GM23338 (cell line): Measurements from ENCODE around the gene PLEK. TPM values are rescaled to one million over a fixed set of nuclear protein-coding genes. Genes with fewer than 3 reads are reported as not detected.

Experiments used
- ATAC-seq: fragments of 200-7000 bp; cut with Tn5 transposase; 3 replicates; pipeline ENCODE4 v1.9.1; 2020
- DNase-seq: peaks from one replicate; pipeline ENCODE4 v3.0.0-alpha.2; 2015; ENCODE audit warnings: low spot score
- H2AFZ ChIP-seq: fragments of 200-600 bp; sonication (generic); 2 replicates; pipeline ENCODE4 v1.8.0; 2016; ENCODE audit warnings: antibody characterized with exemption, mild to moderate bottlenecking, moderate library complexity
- H3F3A ChIP-seq: fragments of 200-600 bp; sonication (generic); replicated peaks from 2 replicates; pipeline ENCODE4 v1.8.0; 2017; ENCODE audit warnings: antibody characterized with exemption, mixed run types, low read depth
- H3K27ac ChIP-seq: fragments of 200-600 bp; sonication (generic); 2 replicates; pipeline ENCODE4 v1.6.1; 2016; ENCODE audit warnings: low read depth
- H3K27me3 ChIP-seq: fragments of 200-600 bp; sonication (generic); 2 replicates; pipeline ENCODE4 v1.8.0; 2016; ENCODE audit warnings: mild to moderate bottlenecking, mixed run types, moderate library complexity; ENCODE audit not compliant: insufficient read depth
- H3K36me3 ChIP-seq: fragments of 200-600 bp; sonication (generic); 2 replicates; pipeline ENCODE4 v1.8.0; 2016; ENCODE audit warnings: mild to moderate bottlenecking; ENCODE audit not compliant: insufficient read depth
- H3K4me1 ChIP-seq: fragments of 200-600 bp; sonication (generic); 2 replicates; pipeline ENCODE4 v1.8.0; 2016; ENCODE audit warnings: mild to moderate bottlenecking, moderate library complexity; ENCODE audit not compliant: insufficient read depth
- H3K4me2 ChIP-seq: fragments of 200-600 bp; sonication (generic); 2 replicates; pipeline ENCODE4 v1.7.1; 2017; ENCODE audit warnings: mixed run types
- H3K4me3 ChIP-seq: fragments of 200-600 bp; sonication (generic); 2 replicates; pipeline ENCODE4 v1.6.1; 2016; ENCODE audit warnings: mixed run types
- H3K79me2 ChIP-seq: fragments of 200-600 bp; sonication (generic); replicated peaks from 2 replicates; pipeline ENCODE4 v1.8.0; 2017; ENCODE audit warnings: mild to moderate bottlenecking; ENCODE audit not compliant: insufficient read depth
- H3K9me2 ChIP-seq: fragments of 200-600 bp; sonication (generic); 2 replicates; pipeline ENCODE4 v1.8.0; 2017; ENCODE audit not compliant: insufficient read depth
- H4K20me1 ChIP-seq: fragments of 200-600 bp; sonication (generic); replicated peaks from 2 replicates; pipeline ENCODE4 v1.8.0; 2017; ENCODE audit warnings: mild to moderate bottlenecking; ENCODE audit not compliant: insufficient read depth
- H3K27ac Mint-ChIP-seq: 2 replicates; pipeline ENCODE4 v1.8.0; 2020; ENCODE audit warnings: inconsistent platforms, mild to moderate bottlenecking, moderate library complexity, mixed read lengths
- H3K27me3 Mint-ChIP-seq: 3 replicates; pipeline ENCODE4 v1.8.0; 2022; ENCODE audit warnings: low read depth, mild to moderate bottlenecking, moderate library complexity, mixed read lengths, inconsistent platforms; ENCODE audit not compliant: insufficient read depth, poor library complexity
- H3K36me3 Mint-ChIP-seq: 3 replicates; pipeline ENCODE4 v1.8.0; 2021; ENCODE audit warnings: low read depth, mild to moderate bottlenecking, inconsistent platforms, moderate library complexity, mixed read lengths
- H3K4me1 Mint-ChIP-seq: 3 replicates; pipeline ENCODE4 v1.8.0; 2020; ENCODE audit warnings: mild to moderate bottlenecking, inconsistent platforms, mixed read lengths
- H3K4me3 Mint-ChIP-seq: 3 replicates; pipeline ENCODE4 v1.8.0; 2021; ENCODE audit warnings: moderate library complexity, mild to moderate bottlenecking, inconsistent platforms, mixed read lengths
- H3K9me3 Mint-ChIP-seq: 3 replicates; pipeline ENCODE4 v1.8.0; 2020; ENCODE audit warnings: moderate library complexity, mild to moderate bottlenecking, inconsistent platforms, mixed read lengths
- CREB1 ChIP-seq: fragments of 250-450 bp; sonication (Bioruptor Pico); IDR thresholded peaks from 2 replicates; pipeline ENCODE4 v1.5.0; 2020; ENCODE audit warnings: low read depth, mild to moderate bottlenecking, moderate library complexity
- CTCF ChIP-seq, 2 experiments: fragments of 200-600 bp in 1 of 2; sonication (generic) in 1 of 2; conservative IDR thresholded peaks; 2 replicates each; pipeline versions ENCODE4 v1.5.1 to v1.6.1; 2016 to 2017; ENCODE audit warnings: antibody characterized with exemption in 2 of 2, low read depth in 2 of 2, mild to moderate bottlenecking in 2 of 2, moderate library complexity in 1 of 2
- EZH2 ChIP-seq: fragments of 200-600 bp; sonication (generic); IDR thresholded peaks from one replicate; pipeline ENCODE4 v1.8.0; 2017; ENCODE audit warnings: antibody characterized with exemption, mild to moderate bottlenecking, low read depth; ENCODE audit not compliant: unreplicated experiment
- EZH2phosphoT487 ChIP-seq: fragments of 200-600 bp; sonication (generic); IDR thresholded peaks from one replicate; pipeline ENCODE4 v1.8.1; 2018; ENCODE audit warnings: antibody characterized with exemption; ENCODE audit not compliant: unreplicated experiment
- JUNB ChIP-seq: IDR thresholded peaks from one replicate; pipeline ENCODE4 v1.6.1; 2016; ENCODE audit warnings: antibody characterized with exemption; ENCODE audit not compliant: unreplicated experiment
- STAT1 ChIP-seq: IDR thresholded peaks from one replicate; pipeline ENCODE4 v1.6.1; 2016; ENCODE audit warnings: antibody characterized with exemption; ENCODE audit not compliant: unreplicated experiment
- polyA plus RNA-seq: library from polyadenylated mRNA; unstranded; fragments of >200 nt; fragmentation: Nextera tagmentation; extraction: Ambion mirVana; gene quantifications from 2 replicates; pipeline ENCODE4 v1.2.1, GENCODE V29; 2016
- total RNA-seq: library from RNA; depleted of rRNA; stranded (reverse); fragments of >200 nt; shearing (Covaris generic); gene quantifications from 2 replicates; pipeline ENCODE4 v1.2.3, GENCODE V29; 2014
- TF ChIP-seq, protein P1 (sequence below): IDR thresholded peaks from 2 replicates; pipeline ENCODE4 v1.6.1; 2016; ENCODE audit warnings: antibody characterized with exemption
- TF ChIP-seq, protein P2 (sequence below): fragments of 250-450 bp; sonication (Bioruptor Pico); IDR thresholded peaks from 2 replicates; pipeline ENCODE4 v1.5.0; 2020; ENCODE audit warnings: mild to moderate bottlenecking, moderate library complexity

PLEK gene
- total and polyA plus RNA-seq, 2 experiments from 2014 or later = 0.06 TPM; not detected in 1

DNA sequence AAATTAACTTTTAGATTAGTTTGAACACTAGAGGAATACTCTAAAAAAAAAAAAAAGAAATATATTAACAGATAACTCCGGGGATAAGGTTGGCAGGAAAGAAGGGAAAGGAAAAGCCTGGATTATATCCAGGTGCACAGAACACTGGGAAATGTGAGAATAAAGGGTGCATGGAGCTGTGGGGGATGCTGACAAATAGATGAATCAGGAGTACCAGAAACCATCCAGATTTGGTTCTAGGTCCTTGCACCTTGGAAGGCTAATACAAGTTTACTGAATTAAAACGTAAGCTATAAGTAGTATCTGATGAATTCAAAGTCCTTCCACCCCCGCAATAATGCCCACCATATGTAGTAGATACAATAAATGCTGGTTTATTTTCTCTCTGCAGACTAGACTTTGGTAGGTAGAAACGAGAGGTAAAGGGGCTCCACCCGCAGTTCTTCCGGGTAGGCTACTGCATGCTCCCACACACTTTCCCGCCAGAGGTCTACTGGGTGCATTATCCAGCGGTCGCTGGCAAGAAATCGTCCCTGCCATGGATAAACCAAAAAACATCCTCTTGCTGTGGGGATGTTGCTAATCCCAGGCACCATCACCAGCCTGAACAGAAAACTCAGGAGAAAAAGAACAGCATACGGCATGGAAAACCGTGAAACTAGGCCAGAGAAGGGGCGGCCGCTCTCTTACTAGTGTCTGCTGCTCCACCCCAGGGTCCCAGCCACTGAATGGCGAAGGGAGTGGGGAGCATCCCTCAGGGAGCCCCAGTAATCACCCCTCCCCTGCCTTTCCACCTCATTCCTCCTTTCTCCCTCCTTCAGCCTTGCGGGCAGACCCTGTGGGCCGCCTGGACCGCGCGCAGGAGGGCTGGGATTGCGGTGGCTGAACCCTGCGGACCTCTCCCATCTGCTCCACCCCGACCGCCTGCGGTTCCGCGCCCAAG is 46.8 kb upstream of the PLEK start:
- H3K36me3 Mint-ChIP-seq = no peaks in the 10 kb centered on the region
- TF ChIP-seq JUNB = no peak
- no peak for TF ChIP-seq CTCF (conservative IDR thresholded peaks at IDR 0.05; ENCODE audit: low read depth in 2 of 2)
- TF ChIP-seq, protein P1, sequence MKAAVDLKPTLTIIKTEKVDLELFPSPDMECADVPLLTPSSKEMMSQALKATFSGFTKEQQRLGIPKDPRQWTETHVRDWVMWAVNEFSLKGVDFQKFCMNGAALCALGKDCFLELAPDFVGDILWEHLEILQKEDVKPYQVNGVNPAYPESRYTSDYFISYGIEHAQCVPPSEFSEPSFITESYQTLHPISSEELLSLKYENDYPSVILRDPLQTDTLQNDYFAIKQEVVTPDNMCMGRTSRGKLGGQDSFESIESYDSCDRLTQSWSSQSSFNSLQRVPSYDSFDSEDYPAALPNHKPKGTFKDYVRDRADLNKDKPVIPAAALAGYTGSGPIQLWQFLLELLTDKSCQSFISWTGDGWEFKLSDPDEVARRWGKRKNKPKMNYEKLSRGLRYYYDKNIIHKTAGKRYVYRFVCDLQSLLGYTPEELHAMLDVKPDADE = no peak
- peak; percentile 47 for TF ChIP-seq EZH2
- no peak for TF ChIP-seq CREB1 (CRISPR knock-in tag)
- Histone ChIP-seq H3K27me3 (peaks cover 48% of the 10 kb centered on the region), H3K27ac (no peak overlapping the region), H4K20me1 (no peaks in the 10 kb centered on the region), H3F3A (no peaks in the 10 kb centered on the region), H3K79me2 (no peaks in the 10 kb centered on the region), H3K4me2 (peak overlapping the region; percentile 97), H3K4me3 (peak overlapping the region; percentile 81), H3K36me3 (no peaks in the 10 kb centered on the region), H2AFZ (peak overlapping the region; percentile 100), H3K4me1 (peaks cover 8% of the 10 kb centered on the region), H3K9me2 (no peaks in the 10 kb centered on the region)
- ATAC-seq (peak; percentile 32), DNase-seq (peak; percentile 23)
- peaks cover 6% of the 10 kb centered on the region; the same call in 2 of the 3 replicates for H3K4me1 Mint-ChIP-seq
- H3K9me3 Mint-ChIP-seq = no peaks in the 10 kb centered on the region
- peaks cover 37% of the 10 kb centered on the region for H3K27me3 Mint-ChIP-seq
- H3K27ac Mint-ChIP-seq = no peak overlapping the region
- H3K4me3 Mint-ChIP-seq = peak overlapping the region; percentile 88

GRCh38 chr2:68318914-68319397 is 46.1 kb upstream of the PLEK start:
- ATAC-seq (no peak), DNase-seq (peak; percentile 72)
- Mint-ChIP-seq H3K4me1 (peaks cover 6% of the 10 kb centered on the region; the same call in 2 of the 3 replicates), H3K9me3 (no peaks in the 10 kb centered on the region), H3K4me3 (peak overlapping the region; percentile 88), H3K27me3 (peaks cover 37% of the 10 kb centered on the region), H3K27ac (no peak overlapping the region), H3K36me3 (no peaks in the 10 kb centered on the region)
- no peaks in the 10 kb centered on the region for H3K36me3 ChIP-seq
- H3F3A ChIP-seq = no peaks in the 10 kb centered on the region
- H3K27me3 ChIP-seq = peaks cover 48% of the 10 kb centered on the region
- H4K20me1 ChIP-seq = no peaks in the 10 kb centered on the region
- peak overlapping the region; percentile 81 for H3K4me3 ChIP-seq
- peak overlapping the region; percentile 100 for H2AFZ ChIP-seq
- peak overlapping the region; percentile 97 for H3K4me2 ChIP-seq
- no peaks in the 10 kb centered on the region for H3K79me2 ChIP-seq
- no peak for TF ChIP-seq STAT1
- TF ChIP-seq EZH2phosphoT487 = no peak
- TF ChIP-seq, protein P2, sequence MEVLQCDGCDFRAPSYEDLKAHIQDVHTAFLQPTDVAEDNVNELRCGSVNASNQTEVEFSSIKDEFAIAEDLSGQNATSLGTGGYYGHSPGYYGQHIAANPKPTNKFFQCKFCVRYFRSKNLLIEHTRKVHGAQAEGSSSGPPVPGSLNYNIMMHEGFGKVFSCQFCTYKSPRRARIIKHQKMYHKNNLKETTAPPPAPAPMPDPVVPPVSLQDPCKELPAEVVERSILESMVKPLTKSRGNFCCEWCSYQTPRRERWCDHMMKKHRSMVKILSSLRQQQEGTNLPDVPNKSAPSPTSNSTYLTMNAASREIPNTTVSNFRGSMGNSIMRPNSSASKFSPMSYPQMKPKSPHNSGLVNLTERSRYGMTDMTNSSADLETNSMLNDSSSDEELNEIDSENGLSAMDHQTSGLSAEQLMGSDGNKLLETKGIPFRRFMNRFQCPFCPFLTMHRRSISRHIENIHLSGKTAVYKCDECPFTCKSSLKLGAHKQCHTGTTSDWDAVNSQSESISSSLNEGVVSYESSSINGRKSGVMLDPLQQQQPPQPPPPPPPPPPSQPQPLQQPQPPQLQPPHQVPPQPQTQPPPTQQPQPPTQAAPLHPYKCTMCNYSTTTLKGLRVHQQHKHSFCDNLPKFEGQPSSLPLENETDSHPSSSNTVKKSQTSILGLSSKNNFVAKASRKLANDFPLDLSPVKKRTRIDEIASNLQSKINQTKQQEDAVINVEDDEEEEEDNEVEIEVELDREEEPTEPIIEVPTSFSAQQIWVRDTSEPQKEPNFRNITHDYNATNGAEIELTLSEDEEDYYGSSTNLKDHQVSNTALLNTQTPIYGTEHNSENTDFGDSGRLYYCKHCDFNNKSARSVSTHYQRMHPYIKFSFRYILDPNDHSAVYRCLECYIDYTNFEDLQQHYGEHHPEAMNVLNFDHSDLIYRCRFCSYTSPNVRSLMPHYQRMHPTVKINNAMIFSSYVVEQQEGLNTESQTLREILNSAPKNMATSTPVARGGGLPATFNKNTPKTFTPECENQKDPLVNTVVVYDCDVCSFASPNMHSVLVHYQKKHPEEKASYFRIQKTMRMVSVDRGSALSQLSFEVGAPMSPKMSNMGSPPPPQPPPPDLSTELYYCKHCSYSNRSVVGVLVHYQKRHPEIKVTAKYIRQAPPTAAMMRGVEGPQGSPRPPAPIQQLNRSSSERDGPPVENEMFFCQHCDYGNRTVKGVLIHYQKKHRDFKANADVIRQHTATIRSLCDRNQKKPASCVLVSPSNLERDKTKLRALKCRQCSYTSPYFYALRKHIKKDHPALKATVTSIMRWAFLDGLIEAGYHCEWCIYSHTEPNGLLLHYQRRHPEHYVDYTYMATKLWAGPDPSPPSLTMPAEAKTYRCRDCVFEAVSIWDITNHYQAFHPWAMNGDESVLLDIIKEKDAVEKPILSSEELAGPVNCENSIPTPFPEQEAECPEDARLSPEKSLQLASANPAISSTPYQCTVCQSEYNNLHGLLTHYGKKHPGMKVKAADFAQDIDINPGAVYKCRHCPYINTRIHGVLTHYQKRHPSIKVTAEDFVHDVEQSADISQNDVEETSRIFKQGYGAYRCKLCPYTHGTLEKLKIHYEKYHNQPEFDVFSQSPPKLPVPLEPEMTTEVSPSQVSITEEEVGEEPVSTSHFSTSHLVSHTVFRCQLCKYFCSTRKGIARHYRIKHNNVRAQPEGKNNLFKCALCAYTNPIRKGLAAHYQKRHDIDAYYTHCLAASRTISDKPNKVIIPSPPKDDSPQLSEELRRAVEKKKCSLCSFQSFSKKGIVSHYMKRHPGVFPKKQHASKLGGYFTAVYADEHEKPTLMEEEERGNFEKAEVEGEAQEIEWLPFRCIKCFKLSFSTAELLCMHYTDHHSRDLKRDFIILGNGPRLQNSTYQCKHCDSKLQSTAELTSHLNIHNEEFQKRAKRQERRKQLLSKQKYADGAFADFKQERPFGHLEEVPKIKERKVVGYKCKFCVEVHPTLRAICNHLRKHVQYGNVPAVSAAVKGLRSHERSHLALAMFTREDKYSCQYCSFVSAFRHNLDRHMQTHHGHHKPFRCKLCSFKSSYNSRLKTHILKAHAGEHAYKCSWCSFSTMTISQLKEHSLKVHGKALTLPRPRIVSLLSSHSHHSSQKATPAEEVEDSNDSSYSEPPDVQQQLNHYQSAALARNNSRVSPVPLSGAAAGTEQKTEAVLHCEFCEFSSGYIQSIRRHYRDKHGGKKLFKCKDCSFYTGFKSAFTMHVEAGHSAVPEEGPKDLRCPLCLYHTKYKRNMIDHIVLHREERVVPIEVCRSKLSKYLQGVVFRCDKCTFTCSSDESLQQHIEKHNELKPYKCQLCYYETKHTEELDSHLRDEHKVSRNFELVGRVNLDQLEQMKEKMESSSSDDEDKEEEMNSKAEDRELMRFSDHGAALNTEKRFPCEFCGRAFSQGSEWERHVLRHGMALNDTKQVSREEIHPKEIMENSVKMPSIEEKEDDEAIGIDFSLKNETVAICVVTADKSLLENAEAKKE (CRISPR knock-in tag) = no peak
- TF ChIP-seq CREB1 (CRISPR knock-in tag) = no peak
- H3K27ac ChIP-seq = no peak overlapping the region
- H3K4me1 ChIP-seq = peaks cover 8% of the 10 kb centered on the region
- H3K9me2 ChIP-seq = no peaks in the 10 kb centered on the region
